Activated naive CD4-positive, alpha-beta T cell treated with anti-CD3 and anti-CD28 coated beads, Interleukin-2, amount 10 ng/mL, durations not matched to agents 7 days and 5 days (primary cell): Measurements from ENCODE around the gene STAMBPL1.

Experiments used
- CTCF ChIA-PET: fragments of 350-600 bp; sonication (Branson Sonifier 250); formaldehyde crosslinking; loops from one replicate; lab custom pipeline; 2021; ENCODE audit warnings: antibody characterized with exemption; lab: Charles Lee
- DNase-seq: peaks from one replicate; pipeline ENCODE4 v3.0.0-alpha.2; 2020
- H3K27ac Mint-ChIP-seq: one replicate; pipeline ENCODE4 v1.8.0; 2021; ENCODE audit warnings: mild to moderate bottlenecking, moderate library complexity, mixed read lengths
- H3K27me3 Mint-ChIP-seq: one replicate; pipeline ENCODE4 v1.8.0; 2021; ENCODE audit warnings: mild to moderate bottlenecking, mixed read lengths
- H3K36me3 Mint-ChIP-seq: one replicate; pipeline ENCODE4 v1.8.0; 2021; ENCODE audit warnings: mixed read lengths
- H3K4me1 Mint-ChIP-seq: one replicate; pipeline ENCODE4 v1.8.0; 2021; ENCODE audit warnings: mixed read lengths
- H3K4me3 Mint-ChIP-seq: one replicate; pipeline ENCODE4 v1.8.0; 2021; ENCODE audit warnings: mild to moderate bottlenecking, moderate library complexity, mixed read lengths
- H3K9me3 Mint-ChIP-seq: one replicate; pipeline ENCODE4 v1.8.0; 2021; ENCODE audit warnings: mixed read lengths

STAMBPL1 gene

GRCh38 chr10:88889559-88890337 is 9.7 kb downstream of the STAMBPL1 start:
- DNase-seq = no peak
- Mint-ChIP-seq H3K27me3 (no peaks in the 10 kb centered on the region), H3K36me3 (peaks cover 36% of the 10 kb centered on the region), H3K27ac (no peak overlapping the region), H3K9me3 (no peaks in the 10 kb centered on the region), H3K4me3 (no peak overlapping the region), H3K4me1 (peaks cover 61% of the 10 kb centered on the region)
- CTCF ChIA-PET = interaction anchor here (1.0 kb wide), 1 partner anchor 44 kb away, joined by 3 read pairs; no protein-coding TSS in a partner anchor

GRCh38 chr10:88890681-88891381 is 10.8 kb downstream of the STAMBPL1 start:
- Mint-ChIP-seq H3K27me3 (no peaks in the 10 kb centered on the region), H3K36me3 (peaks cover 33% of the 10 kb centered on the region), H3K27ac (no peak overlapping the region), H3K4me3 (no peak overlapping the region), H3K4me1 (peaks cover 58% of the 10 kb centered on the region), H3K9me3 (no peaks in the 10 kb centered on the region)
- CTCF ChIA-PET = interaction anchor here (1.0 to 1.8 kb wide), 2 partner anchors 41 to 43 kb away, joined by 3 to 6 read pairs; no protein-coding TSS in a partner anchor
- no peak for DNase-seq

GRCh38 chr10:88892222-88892967 is 12.3 kb downstream of the STAMBPL1 start:
- Mint-ChIP-seq H3K27me3 (no peaks in the 10 kb centered on the region), H3K27ac (peak overlapping the region; percentile 20)

GRCh38 chr10:88893611-88894010 is 13.6 kb downstream of the STAMBPL1 start:
- Mint-ChIP-seq H3K4me1 (peaks cover 55% of the 10 kb centered on the region), H3K4me3 (no peak overlapping the region), H3K27ac (no peak overlapping the region), H3K36me3 (peaks cover 36% of the 10 kb centered on the region), H3K27me3 (no peaks in the 10 kb centered on the region), H3K9me3 (no peaks in the 10 kb centered on the region)
- CTCF ChIA-PET = no interaction called here
- DNase-seq = no peak

More at GRCh38 chr10:88892222-88892967, 12.3 kb downstream of the STAMBPL1 start:
- H3K4me1 Mint-ChIP-seq = peaks cover 59% of the 10 kb centered on the region
- DNase-seq = no peak
- H3K9me3 Mint-ChIP-seq = no peaks in the 10 kb centered on the region
- H3K4me3 Mint-ChIP-seq = no peak overlapping the region
- peaks cover 40% of the 10 kb centered on the region for H3K36me3 Mint-ChIP-seq
- CTCF ChIA-PET = interaction anchor here (1.0 to 1.8 kb wide), 4 partner anchors 8 to 42 kb away, joined by 3 to 6 read pairs (median 4); no protein-coding TSS in a partner anchor

- Mint-ChIP-seq H3K9me3 (no peaks in the 10 kb centered on the region), H3K4me1 (peaks cover 55% of the 10 kb centered on the region), H3K27ac (no peak overlapping the region), H3K36me3 (peaks cover 35% of the 10 kb centered on the region), H3K4me3 (no peak overlapping the region), H3K27me3 (no peaks in the 10 kb centered on the region)
- DNase-seq = no peak
- CTCF ChIA-PET = interaction anchor here (1.2 kb wide), 1 partner anchor 9 kb away, joined by 3 read pairs; no protein-coding TSS in a partner anchor
Observed at GRCh38 chr10:88895250-88895649, 15.2 kb downstream of the STAMBPL1 start.

- H3K27me3 Mint-ChIP-seq = no peaks in the 10 kb centered on the region
- no peak overlapping the region for H3K4me3 Mint-ChIP-seq
- no peak for DNase-seq
- no peaks in the 10 kb centered on the region for H3K9me3 Mint-ChIP-seq
- no peak overlapping the region for H3K27ac Mint-ChIP-seq
- CTCF ChIA-PET = no interaction called here
- peaks cover 61% of the 10 kb centered on the region for H3K4me1 Mint-ChIP-seq
- H3K36me3 Mint-ChIP-seq = peaks cover 40% of the 10 kb centered on the region
Observed at GRCh38 chr10:88896372-88896993, 16.4 kb downstream of the STAMBPL1 start.

GRCh38 chr10:88896994-88897853 is 17.2 kb downstream of the STAMBPL1 start:
- CTCF ChIA-PET = no interaction called here
- H3K4me1 Mint-ChIP-seq = peaks cover 64% of the 10 kb centered on the region
- DNase-seq = no peak

GRCh38 chr10:88898727-88899126 is 18.7 kb downstream of the STAMBPL1 start:
- CTCF ChIA-PET = interaction anchor here (1.1 kb wide), 1 partner anchor 62 kb away, joined by 6 read pairs; no protein-coding TSS in a partner anchor
- Mint-ChIP-seq H3K4me3 (no peak overlapping the region), H3K4me1 (peaks cover 59% of the 10 kb centered on the region), H3K27me3 (no peaks in the 10 kb centered on the region), H3K9me3 (no peaks in the 10 kb centered on the region), H3K36me3 (peaks cover 57% of the 10 kb centered on the region), H3K27ac (no peak overlapping the region)
- DNase-seq = no peak

More at GRCh38 chr10:88896994-88897853, 17.2 kb downstream of the STAMBPL1 start:
- H3K9me3 Mint-ChIP-seq = no peaks in the 10 kb centered on the region
- H3K27me3 Mint-ChIP-seq = no peaks in the 10 kb centered on the region
- H3K4me3 Mint-ChIP-seq = no peak overlapping the region
- no peak overlapping the region for H3K27ac Mint-ChIP-seq
- peaks cover 44% of the 10 kb centered on the region for H3K36me3 Mint-ChIP-seq

GRCh38 chr10:88899886-88900285 is 19.8 kb downstream of the STAMBPL1 start:
- H3K27ac Mint-ChIP-seq = no peak overlapping the region
- H3K9me3 Mint-ChIP-seq = no peaks in the 10 kb centered on the region
- H3K27me3 Mint-ChIP-seq = no peaks in the 10 kb centered on the region
- CTCF ChIA-PET = interaction anchor here (0.8 to 5.0 kb wide), 5 partner anchors 13 to 171 kb away, joined by 3 to 27 read pairs (median 5); no protein-coding TSS in a partner anchor
- peaks cover 59% of the 10 kb centered on the region for H3K4me1 Mint-ChIP-seq
- peaks cover 65% of the 10 kb centered on the region for H3K36me3 Mint-ChIP-seq
- no peak overlapping the region for H3K4me3 Mint-ChIP-seq
- DNase-seq = no peak

GRCh38 chr10:88901206-88901983 is 21.4 kb downstream of the STAMBPL1 start:
- Mint-ChIP-seq H3K27ac (peak overlapping the region; percentile 21), H3K9me3 (no peaks in the 10 kb centered on the region), H3K4me1 (peaks cover 48% of the 10 kb centered on the region), H3K36me3 (peaks cover 68% of the 10 kb centered on the region), H3K4me3 (no peak overlapping the region), H3K27me3 (no peaks in the 10 kb centered on the region)
- no peak for DNase-seq
- CTCF ChIA-PET = interaction anchor here (0.7 to 5.0 kb wide), 11 partner anchors 9 to 262 kb away, joined by 3 to 27 read pairs (median 4); no protein-coding TSS in a partner anchor

- DNase-seq = no peak
- Mint-ChIP-seq H3K36me3 (peaks cover 68% of the 10 kb centered on the region), H3K27ac (peak overlapping the region; percentile 21), H3K9me3 (no peaks in the 10 kb centered on the region), H3K27me3 (no peaks in the 10 kb centered on the region), H3K4me3 (no peak overlapping the region), H3K4me1 (peaks cover 40% of the 10 kb centered on the region)
- CTCF ChIA-PET = interaction anchor here (0.7 to 5.0 kb wide), 8 partner anchors 9 to 262 kb away, joined by 3 to 27 read pairs (median 4); no protein-coding TSS in a partner anchor
Observed at GRCh38 chr10:88901984-88902789, 22.1 kb downstream of the STAMBPL1 start.
